ENCODE results near the gene MYOZ3.

DNA sequence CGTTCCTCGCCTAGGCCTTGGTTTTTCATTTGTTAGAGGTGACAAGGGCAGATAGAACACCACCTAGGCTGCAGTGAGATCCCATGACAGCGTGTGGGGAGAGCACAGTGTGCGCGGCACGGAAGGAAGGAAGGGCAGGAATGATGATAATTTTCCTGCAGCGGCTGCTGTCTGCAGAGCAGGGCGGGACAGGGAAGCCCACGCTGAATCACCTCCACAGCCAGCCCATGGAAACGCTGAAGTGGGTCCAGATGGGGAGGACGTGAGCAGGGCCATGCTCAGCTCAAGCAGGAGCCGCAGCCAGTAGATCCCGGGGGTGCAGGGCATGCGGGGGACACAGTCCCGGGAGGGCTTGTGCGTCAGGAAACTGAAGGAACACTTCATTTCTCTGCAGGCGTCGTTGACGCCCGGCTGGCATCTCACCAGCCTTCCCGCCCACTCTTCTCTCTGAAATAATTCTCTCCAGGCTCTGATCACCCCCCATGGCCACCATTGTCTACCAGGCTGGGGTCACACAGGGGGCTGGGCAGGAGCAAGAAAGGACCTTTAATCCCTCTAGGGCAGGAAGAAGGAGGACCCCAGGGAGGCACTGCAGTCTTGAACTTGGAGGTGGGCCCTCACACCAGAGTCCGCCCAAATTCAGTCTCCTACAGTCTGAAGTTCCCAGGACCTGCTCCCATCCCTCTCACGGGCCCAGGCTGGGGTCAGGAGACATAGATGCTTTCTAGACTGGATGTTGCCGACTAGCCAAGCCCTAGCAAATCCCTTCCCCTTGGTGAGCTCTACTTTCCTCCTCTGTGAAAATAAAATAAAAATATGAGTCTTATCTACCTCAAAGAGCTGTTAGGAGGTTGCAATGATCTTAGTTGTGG is 41.5 kb upstream of the MYOZ3 start:
- TF ChIP-seq, protein P1, sequence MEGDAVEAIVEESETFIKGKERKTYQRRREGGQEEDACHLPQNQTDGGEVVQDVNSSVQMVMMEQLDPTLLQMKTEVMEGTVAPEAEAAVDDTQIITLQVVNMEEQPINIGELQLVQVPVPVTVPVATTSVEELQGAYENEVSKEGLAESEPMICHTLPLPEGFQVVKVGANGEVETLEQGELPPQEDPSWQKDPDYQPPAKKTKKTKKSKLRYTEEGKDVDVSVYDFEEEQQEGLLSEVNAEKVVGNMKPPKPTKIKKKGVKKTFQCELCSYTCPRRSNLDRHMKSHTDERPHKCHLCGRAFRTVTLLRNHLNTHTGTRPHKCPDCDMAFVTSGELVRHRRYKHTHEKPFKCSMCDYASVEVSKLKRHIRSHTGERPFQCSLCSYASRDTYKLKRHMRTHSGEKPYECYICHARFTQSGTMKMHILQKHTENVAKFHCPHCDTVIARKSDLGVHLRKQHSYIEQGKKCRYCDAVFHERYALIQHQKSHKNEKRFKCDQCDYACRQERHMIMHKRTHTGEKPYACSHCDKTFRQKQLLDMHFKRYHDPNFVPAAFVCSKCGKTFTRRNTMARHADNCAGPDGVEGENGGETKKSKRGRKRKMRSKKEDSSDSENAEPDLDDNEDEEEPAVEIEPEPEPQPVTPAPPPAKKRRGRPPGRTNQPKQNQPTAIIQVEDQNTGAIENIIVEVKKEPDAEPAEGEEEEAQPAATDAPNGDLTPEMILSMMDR (IDR thresholded peaks at IDR 0.05 in 4 of 5, conservative IDR thresholded peaks at IDR 0.05 in 1 of 5): no peak
- TF ChIP-seq POLR2A (IDR thresholded peaks at IDR 0.05): no peak
